HepG2 (cell line): ENCODE data around the gene JSRP1.

Experiments
- ATF1 ChIP-seq: IDR thresholded peaks from 2 replicates; pipeline ENCODE4 v1.6.1; 2016; ENCODE audit warnings: mild to moderate bottlenecking, control low read depth
- ATF3 ChIP-seq: sonication (generic); formaldehyde crosslinking; IDR thresholded peaks from 2 replicates; pipeline ENCODE4 v1.4.0; 2020; ENCODE audit warnings: missing genetic modification reagents
- ATF6 ChIP-seq: sonication (generic); formaldehyde crosslinking; conservative IDR thresholded peaks from 2 replicates; pipeline ENCODE4 v1.4.0; 2020; ENCODE audit warnings: missing genetic modification reagents
- BCLAF1 ChIP-seq: fragments of 450-650 bp; IDR thresholded peaks from 2 replicates; pipeline ENCODE4 v1.6.1; 2017; ENCODE audit warnings: mild to moderate bottlenecking
- CAMTA2 ChIP-seq: sonication (generic); formaldehyde crosslinking; IDR thresholded peaks from 2 replicates; pipeline ENCODE4 v1.4.0; 2020; ENCODE audit warnings: mild to moderate bottlenecking, missing genetic modification reagents, borderline replicate concordance
- CTCF ChIP-seq: sonication (generic); formaldehyde crosslinking; IDR thresholded peaks from 2 replicates; pipeline ENCODE4 v1.5.0; 2020; ENCODE audit warnings: mild to moderate bottlenecking, missing genetic modification reagents, moderate library complexity
- E2F5 ChIP-seq: sonication (generic); formaldehyde crosslinking; conservative IDR thresholded peaks from 2 replicates; pipeline ENCODE4 v1.4.0; 2020; ENCODE audit warnings: missing genetic modification reagents
- MYC ChIP-seq: sonication (generic); formaldehyde crosslinking; IDR thresholded peaks from 2 replicates; pipeline ENCODE4 v1.9.0; 2021; ENCODE audit warnings: missing genetic modification reagents, borderline replicate concordance
- POLR2A ChIP-seq, 2 experiments: IDR thresholded peaks; 2 replicates each; pipeline ENCODE4 v1.6.1; 2011; ENCODE audit warnings: low read depth in 2 of 2, low read length in 2 of 2, mild to moderate bottlenecking in 1 of 2, moderate library complexity in 1 of 2; ENCODE audit not compliant: insufficient read depth in 1 of 2
- RNF2 ChIP-seq: fragments of 450-650 bp; conservative IDR thresholded peaks from 2 replicates; pipeline ENCODE4 v1.6.1; 2016; ENCODE audit warnings: low read depth
- SMC3 ChIP-seq: IDR thresholded peaks from 2 replicates; pipeline ENCODE4 v1.6.1; 2011; ENCODE audit warnings: low read length, improper control_type of control experiment
- SRSF1 ChIP-seq: fragments of 200-400 bp; formaldehyde crosslinking; optimal IDR thresholded peaks from 2 replicates; pipeline ENCODE3; 2017; ENCODE audit warnings: mild to moderate bottlenecking, low read depth, low read length, moderate library complexity
- TBP ChIP-seq: sonication (generic); formaldehyde crosslinking; IDR thresholded peaks from 2 replicates; pipeline ENCODE4 v1.5.0; 2020; ENCODE audit warnings: missing genetic modification reagents
- ZNF761 ChIP-seq: sonication (generic); formaldehyde crosslinking; conservative IDR thresholded peaks from 2 replicates; pipeline ENCODE4 v1.4.0; 2020; ENCODE audit warnings: mild to moderate bottlenecking, missing genetic modification reagents

- TF ChIP-seq ZNF761 (CRISPR knock-in tag) (no peak), ATF3 (CRISPR knock-in tag) (no peak), RNF2 (no peak), CTCF (CRISPR knock-in tag) (peak; percentile 30; the same call in 1 of the 2 replicates), ATF6 (no peak), SRSF1 (no peak), CAMTA2 (CRISPR knock-in tag) (no peak), E2F5 (CRISPR knock-in tag) (no peak), POLR2A (IDR thresholded peaks at IDR 0.05; ENCODE audit: insufficient read depth in 1 of 2, low read depth in 2 of 2, low read length in 2 of 2) (no peak), TBP (no peak), MYC (CRISPR knock-in tag) (peak; percentile 70), ATF1 (CRISPR knock-in tag) (no peak), SMC3 (no peak), BCLAF1 (no peak)
Observed at GRCh38 chr19:2288338-2288817, 32.2 kb upstream of the JSRP1 start.
